M059J (cell line): ENCODE results near the gene COBL. TPM values are rescaled to one million over a fixed set of nuclear protein-coding genes. Genes with fewer than 3 reads are reported as not detected.

ENCODE experiments used
- DNase-seq: peaks from one replicate; pipeline ENCODE4 v3.0.0-alpha.2; 2012; ENCODE audit warnings: low read depth
- total RNA-seq: library from RNA; depleted of rRNA; stranded (reverse); fragments of >200 nt; shearing (Covaris generic); gene quantifications from 2 replicates; pipeline ENCODE4 v1.2.3, GENCODE V29; 2014

The COBL gene
- total RNA-seq, 1 experiment from 2014 or later, result 0.10 TPM

DNA sequence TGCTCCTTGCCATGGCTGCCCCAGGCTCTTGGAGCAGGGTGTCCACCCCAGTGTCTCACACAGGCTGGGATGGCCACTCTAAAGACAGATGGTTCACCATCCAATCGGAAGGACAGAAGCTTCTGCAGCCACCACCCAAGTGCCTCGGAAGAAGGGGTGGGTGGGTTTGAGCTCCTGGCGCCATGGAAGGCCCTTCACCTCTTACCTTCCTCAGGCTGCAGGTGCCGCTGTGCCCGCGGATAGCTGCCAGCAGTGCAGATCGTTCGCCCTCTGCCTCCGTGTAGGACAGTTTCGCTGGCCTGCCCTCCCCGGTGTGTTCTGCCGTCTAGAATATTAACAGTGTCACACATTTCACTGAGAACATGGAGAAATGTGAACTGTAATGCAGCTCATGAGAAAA is 290.3 kb downstream of the COBL start:
- DNase-seq, result no peak

DNA sequence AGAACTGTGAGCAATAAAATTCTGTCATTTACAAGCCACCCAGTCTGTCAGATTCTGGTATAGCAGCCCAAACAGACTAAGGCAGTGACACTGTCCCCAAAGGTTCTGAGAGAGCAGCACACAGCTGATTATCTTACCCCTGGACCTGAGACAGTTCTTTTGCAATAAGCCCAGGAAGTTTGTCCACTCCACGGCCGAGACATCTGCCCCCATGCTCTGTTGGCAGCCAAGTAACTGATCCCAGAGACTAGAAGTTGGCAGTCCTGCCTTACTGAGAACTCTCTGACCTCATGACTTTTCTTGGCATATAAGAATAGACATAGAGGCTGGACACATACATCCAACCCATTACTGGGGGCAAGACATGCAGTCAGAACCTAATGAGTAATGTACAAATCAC is 290.9 kb downstream of the COBL start:
- no peak for DNase-seq

DNA sequence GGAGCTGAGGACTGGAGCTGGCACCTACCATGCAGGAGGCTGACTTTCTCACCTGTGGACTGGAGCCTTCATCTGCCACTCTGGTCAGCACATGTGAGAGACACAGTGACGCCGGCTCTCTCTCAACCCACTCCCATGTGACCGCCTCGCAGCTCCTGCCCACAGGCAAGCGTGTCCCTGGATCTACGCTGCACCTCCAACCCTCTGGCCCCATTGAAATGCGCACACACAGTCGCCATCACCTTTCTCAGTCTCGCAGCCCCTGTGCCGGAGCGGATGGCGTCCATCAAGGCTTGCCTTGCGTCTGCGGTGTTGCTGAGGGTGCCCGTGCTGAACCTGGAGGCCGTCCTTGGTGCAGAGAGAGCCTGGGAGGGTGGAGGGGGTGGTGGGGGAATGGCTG is 291.7 kb downstream of the COBL start:
- DNase-seq, result no peak

DNA sequence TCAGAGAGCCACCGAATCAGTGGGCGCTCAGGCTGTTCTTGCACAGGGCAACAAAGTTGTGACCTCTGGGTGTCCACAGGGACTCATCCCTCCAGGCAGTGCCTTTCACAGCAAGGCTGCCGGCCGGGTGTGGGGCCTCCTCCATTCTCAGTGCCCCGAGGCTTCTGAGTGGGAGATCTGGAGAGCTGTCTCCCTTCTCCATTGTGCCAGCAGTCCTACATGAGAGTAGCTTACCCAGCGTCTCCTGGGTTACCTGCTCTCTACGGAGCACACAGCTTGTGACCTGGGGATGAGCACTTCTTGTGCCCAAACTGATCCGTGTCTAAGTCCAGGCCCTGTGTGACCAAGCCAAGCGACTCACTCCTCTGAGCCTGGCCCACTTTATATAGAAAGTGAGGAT is 293.1 kb downstream of the COBL start:
- DNase-seq, result no peak

DNA sequence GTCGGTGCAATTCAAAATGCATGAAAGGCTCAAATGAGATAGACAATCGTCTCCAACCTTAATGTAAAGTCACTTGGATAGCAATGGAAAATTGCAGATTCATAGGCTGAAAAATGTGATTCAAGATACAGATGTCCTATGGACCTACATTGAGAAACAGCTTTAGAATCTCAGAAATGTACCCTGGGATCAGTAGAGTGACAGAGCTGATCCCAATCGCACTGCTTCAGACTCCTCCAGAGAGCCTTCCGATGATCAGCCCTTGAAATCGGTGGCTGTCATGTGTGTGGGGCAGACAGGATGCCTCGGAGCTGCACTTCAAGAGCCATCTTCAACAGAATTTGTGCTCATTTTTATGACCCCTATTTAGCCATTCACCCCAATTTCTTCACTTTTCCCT is 293.8 kb downstream of the COBL start:
- DNase-seq, result no peak

DNA sequence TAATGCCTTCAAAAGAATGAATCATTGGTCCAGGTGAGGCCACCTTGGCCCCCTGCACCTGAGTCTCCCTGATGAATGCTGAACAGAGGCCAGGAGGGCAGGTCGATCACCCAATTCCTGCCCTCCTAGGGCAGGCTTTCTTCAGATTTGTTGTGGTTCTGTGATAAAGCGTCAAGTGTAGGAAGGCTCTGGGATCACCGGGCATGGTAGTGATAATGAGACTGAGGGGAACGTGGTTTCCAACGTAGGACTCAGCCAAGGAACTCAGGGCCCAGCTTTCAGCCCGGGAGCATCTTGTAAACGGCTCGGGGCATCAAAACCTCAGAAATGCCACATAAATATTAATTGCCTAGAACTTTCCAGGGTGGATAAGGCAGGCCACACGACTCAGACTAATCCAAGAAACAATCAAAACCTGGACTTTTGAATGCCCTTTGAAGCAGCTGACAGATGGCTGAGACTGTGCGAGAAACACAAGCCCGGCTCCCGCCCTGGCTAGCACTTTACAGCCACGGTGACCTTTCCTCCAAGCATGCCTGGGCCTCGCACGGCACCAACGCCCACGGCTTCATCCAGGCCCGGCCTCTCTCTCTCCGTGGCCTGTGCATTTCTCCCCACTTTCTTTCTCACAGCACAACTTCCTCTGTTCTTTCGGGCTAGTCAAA is 294.6 kb downstream of the COBL start:
- peak; percentile 60 for DNase-seq

DNA sequence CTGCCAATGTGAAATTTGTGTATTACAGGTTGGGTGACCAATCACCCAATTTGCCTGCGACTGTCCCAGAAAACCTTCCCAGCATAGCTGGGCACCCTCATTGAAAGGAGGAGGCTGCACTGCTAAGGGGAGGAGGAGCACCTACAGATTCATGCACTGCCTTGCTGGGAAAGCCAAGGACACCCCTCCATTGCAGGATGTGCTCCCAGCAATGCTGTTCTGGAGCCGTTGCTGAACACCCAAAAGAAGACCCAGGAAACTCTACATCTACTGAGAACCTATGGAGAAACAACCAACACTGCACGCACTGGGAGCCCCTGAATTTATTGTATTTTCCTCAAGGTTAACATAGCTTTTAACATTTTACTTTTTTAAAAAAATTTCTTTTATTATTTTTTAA is 295.7 kb downstream of the COBL start:
- DNase-seq, result no peak

DNA sequence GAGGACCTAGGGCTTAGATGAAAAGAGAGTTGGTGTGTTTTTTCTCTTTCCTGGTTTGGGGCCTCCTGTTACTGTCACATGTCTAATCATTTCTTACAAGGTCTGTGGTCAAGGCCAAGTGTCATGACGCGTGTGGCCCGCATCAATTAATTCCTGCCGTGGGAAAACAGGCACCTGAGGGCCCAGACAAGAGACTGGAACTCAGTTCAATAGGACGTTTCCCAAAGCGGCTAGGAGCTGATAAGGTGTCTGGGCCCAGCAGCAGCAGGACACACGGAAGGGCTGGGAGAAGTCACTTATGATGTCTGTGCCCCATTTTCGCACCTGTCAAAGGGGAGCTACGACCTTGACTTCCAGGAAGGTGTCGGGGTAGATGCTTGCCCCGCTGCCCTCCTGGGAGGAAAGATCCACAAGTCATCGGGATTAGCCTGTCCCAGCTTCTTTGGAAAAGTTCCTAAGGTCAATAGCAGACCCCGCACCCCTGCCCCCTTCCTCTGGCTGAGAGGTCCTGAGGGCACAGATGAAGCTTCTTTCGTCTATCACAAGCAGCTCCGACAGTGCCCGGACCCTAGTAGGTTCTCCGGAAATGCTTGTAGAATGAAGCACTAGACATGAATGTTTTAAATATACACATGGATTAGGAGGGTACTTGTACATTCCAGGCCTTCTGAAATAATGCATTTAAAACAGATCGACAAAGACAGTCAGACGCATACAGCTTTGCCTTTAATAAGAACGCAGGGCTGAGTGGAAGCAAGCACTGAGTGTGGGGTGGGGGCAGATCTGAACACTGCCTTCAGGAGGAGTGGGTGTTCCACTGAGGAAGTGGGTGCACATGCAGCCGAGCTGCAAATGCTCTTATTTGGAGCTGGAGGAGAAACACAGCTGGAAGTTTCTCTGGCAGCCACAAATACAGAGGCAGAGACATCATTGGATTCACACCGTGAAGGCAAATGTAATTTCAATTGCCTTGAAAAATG is 296.4 kb downstream of the COBL start:
- DNase-seq, result peak; percentile 37

DNA sequence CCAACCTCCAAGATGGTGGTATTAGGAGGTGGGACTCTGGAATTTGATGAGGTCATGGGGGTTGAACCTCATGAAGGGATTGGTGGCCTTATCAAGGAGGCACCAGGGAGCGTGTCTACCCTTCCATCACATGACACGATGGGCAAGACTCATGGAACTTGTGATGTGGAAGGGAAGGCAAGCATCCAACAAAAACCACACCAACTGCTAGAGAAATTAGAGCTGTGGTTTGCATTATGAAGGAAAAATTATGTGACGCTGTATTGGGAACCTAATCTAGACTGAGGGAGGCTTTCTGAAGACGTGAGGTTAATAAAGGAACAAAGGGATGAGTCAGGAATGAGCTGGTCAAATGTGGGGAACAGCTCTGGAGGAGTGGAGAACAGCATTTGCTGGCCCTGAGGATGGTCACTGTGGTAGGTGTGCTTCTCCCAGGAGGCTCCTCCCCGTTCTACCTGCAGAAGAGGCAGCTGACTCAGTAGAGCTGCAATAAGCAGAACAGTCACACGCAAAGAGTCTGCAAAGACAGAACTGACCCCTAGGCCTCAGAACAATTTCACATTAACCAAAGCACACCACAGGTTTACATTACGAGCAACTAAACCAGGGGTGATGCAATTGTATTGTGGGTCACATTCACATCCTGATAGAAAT is 297.3 kb downstream of the COBL start:
- peak; percentile 98 for DNase-seq

DNA sequence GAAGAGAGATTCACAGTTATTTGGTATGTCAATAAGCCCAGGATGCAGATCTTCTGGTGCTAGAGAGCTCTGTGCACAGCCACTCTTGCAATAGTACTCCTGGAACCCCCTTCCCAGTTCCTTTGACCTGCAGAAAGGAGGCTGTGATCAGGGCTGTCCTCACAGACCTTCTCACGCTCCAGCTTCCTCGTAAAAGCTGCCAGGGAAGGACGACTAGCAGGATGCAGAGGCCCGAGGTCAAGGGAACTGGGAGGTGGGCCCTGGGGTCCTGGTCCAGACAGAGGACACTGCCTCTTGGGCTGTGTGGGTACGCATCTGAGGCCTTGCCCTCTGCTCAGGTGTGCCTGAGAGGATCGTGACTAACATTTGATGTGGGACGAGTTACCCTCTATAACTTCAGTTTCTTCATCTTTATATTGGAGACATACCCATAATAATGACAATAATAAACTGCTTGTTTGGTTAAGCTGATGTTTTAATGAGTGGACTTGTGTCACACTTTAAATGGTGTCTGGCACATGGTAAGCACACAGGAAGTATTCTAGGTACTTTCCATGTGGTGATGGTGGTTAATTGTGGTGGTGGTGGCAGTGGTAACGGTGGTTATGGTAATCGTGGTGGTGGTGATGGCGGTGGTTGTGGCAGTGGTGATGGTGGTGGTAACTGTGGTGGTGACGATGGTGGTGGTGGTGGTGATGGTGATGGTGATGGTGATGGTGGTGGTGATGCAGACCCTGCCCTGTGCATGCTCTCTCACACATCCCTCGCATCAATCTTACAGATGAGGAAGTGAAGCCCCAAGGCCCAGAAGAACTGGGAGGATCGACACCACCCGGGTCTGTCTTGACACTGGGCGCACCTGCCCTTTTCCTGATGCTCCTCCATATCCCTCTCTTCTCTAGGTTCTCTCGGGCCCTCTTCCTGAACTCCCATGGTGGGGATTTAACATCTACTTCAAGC is 298.8 kb downstream of the COBL start:
- DNase-seq, result no peak

DNA sequence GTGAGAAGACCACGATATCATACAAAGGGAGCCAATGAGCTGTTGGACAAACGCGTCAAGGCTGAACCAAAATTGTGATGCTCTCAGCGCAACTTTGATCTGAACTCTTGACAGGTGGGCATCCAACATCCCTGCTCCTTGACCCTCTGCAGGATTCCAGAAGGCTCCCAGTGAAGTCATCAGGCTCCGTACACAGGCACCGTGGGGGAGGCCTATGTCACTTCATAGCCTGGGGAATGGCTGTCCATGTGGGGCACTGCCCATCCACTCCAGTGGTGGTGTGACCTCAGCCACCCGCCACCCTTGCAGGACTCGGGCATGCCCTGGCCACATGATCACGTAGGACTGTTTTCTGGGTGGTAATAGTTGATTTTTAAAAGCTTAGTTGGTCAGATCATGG is 300.1 kb downstream of the COBL start:
- DNase-seq, result no peak

DNA sequence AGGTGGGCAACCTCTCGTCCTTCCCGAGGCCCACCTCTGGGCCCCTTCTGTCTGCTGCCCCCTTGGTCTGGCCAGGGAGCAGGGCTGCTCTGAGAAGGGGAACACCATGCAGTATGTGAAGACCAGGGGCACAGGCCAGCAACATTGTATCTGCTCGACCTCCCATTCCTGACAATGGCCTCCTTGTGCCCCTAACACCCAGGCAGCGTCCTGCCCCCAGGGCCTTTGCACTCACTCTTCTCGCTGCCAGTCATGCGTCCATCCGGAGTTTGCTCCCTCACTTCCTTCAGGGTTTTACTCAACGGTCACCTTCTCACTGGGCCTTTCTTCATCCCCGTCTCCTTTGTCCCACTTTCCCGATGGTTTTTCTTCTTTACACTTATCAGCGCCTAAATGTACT is 301.0 kb downstream of the COBL start:
- no peak for DNase-seq

DNA sequence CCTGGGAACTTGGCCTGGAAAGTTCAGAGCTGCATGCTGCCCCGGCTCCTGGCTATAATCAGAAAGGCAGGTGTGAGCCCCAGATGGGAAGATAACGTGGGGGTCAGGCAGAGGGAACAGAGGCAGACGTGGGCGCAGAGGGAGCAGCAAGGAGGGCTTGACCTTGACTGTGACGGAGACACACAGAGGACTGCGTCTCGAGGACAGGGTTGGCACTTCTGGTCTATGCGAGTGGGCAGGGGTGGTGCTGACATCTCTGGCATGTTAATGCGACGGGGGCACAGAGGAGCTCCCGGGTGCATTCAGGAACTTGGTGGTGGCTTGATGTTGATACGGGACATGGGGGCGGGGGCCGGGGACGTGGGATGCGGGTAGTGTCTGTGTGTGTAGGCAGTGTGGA is 301.8 kb downstream of the COBL start:
- no peak for DNase-seq

DNA sequence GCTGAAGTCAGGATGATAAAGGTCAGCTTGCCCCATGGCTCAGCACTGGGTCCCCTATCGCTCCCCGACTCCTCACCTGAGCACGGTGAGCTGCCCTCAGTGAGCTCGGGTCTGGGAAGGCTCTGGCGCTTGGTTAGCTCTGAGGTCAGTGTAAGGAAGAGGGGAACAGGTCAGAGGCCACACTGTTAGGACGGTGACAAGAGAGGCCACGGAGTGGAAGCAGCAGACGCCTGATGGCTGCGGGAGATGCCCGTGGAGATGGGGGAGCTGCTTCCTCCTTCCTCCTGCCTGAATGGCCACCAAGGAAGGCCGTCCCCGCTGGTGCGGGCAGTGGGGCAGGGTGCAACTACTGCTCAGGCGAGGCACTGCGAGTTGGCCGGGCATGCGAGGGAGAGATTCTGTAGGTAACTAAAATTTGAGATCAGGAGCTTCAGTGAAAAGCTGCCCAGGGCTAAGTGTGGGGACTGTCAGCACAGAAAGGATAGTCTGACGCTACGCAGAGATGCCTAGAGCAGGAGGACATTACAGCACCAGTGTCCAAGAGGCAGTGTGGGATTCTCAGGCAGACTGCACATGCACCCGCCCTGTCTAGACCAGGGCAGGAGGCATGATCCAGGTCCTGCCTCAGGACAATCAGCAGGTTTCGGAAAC is 302.6 kb downstream of the COBL start:
- DNase-seq, result no peak

DNA sequence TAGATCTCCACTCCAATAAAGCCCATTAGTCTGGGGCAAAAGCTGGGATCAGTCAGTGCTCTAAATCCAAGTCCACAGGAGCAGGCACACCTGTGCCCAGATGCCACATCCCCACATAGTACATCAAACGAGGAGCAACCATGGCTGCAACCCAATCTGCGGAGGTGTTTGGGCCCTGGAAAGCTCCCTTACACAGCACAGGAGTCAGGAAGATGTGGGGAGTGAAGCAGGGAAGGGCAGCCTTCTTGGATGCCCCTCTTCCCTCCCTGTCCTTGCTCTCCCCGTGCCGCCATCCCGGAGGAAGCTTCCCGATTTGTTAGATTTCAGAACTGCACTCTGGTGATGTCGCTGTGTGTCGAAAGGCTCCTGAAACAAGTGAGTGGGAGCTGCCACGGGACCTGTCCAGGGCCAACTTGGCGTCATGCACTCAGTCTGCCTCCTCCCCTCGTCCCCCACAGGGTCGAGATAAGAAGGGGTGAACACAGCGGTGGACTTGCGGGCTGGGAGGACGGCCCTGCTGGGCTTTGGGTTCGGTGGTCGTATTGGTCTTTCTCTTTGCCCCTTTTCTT is 303.3 kb downstream of the COBL start:
- no peak for DNase-seq

DNA sequence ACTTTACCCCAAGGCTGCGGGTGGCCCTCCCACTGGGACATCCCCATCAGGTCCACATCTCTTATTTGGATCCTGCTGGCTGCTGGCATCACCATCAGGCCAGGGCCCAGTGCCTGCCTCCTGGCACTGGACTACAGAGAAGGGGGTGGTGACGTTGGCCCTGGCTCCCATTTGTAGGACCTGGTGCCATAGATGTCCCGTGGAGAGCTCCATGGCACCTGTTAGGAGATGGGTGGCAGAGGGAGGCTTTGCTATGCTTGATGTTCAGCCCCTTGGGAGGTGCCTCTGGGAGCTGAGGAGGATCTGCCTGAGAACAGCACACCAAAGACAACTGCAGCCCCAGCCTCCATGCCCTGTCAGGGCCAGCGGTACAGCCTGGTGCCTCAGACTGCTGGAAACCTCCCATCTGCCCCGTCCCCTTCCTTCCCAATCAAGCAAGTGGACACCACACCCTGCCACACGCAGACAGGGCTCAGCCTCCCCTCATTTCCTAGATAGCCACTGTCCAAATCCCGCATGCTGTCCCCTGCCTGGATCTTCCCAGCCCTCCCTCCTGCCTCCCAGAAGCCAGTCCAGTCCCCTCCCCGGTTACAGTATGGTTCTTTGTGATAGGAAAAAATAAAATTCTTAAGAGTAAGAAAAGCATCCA is 303.9 kb downstream of the COBL start:
- no peak for DNase-seq

DNA sequence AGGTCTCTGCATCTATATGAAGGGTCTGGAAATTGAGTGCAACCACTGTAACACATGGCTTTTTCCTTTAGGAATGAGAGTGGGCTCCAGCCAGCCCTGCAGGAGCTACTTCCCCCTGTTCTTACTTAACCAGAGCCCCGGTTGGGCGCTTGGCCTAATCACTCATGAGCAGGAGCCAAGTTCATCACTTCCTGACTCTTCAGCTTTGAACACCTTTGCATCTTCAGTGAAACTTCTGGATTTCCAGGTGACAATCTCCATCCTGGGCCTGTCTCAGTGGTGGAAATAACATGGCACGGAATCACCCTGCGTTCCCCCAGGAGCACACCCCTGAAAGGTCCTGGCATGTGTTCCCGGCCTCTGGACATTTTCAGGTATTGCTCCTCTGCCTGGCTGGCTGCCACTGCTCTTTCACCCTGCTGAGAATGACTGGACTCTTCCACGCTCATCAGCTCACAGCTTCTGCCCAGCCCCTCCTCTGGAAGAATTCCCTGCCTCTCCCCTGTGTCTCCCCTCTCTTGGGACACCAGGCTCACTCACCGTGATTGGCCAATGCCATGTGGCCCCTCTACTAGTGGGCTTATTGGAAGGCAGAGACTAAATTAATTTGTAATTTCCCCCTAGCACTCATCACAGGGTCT is 304.8 kb downstream of the COBL start:
- DNase-seq, result no peak

DNA sequence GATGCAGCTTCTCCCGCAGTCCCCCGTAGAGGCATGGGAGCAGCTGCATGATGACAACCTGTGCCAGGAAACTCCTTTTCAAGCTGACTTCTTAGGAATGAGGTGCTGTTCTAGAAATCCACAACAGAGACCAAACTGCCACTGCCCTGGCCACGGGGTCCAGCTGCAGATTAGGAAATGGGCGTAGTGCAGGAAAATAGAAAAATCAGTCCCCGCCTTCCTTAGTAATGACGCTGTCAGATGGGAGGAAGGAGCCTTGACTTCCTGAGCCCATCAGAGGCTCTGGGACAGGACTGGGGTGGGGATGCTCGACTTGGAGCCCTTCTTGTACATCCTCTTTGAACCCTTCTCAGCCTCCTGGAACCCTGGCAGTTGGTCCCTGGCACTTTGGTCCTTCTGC is 306.1 kb downstream of the COBL start:
- DNase-seq, result no peak

DNA sequence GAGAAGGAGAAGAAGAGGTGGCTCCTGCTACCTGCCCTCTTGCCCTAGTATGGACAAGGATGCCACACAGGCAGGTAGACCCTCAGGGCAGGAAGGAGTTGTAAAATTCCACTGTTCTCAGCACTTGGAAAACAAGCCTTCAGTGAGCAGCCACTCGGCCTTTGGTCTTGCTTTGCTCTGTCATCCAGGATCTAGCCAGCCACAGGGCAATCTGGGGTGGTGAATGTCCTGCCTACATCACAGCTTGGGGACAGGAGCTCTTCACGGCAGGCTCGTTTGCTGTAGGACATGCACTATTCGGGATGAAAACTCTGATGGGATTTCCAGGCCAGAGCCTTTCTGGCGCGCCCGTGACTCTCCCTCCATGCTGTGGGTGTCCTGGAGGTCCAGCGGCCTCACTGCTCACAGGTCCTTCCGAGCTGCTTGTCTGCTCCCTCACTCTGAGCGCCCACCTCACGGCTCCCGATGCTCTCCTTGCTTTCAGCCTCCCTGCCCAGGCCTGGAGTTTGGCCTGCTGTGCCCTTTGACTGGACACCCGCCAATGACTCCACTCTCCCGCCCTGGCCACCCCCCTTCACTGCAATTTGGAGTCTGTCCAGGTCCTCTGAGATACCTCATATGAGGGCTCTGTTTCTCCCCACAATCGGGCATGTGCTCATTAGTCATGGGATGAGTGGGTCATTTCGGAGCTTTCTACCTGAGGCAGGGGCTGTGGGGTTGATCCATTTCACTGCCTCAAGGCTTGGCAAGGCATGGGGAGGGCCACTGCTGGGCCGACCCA is 306.7 kb downstream of the COBL start:
- DNase-seq, result peak; percentile 96
